Left colon (tissue), 2 donors: ENCODE data around the gene SPPL2B. TPM values are rescaled to one million over a fixed set of nuclear protein-coding genes. Genes with fewer than 3 reads are reported as not detected.
A peak's percentile ranks its signal among the peaks of the same experiment; 100 is the strongest.

Source experiments
- ATAC-seq: fragments of 200-7000 bp; cut with Tn5 transposase; one replicate; pipeline ENCODE4 v1.9.1; 2020; ENCODE audit warnings: mild to moderate bottlenecking, moderate library complexity
- DNase-seq, 2 donors: peaks; one replicate each; pipeline ENCODE4 v3.0.0-alpha.2; 2020
- intact Hi-C, 2 donors: fragments of 100-400 bp; cut with DNase I in 1 of 2; cut with micrococcal nuclease in 1 of 2; formaldehyde crosslinking; loops; one replicate each; pipeline versions ENCODE4 v1.11.2 to v1.14.0; 2022; cut with DNase I, micrococcal nuclease
- total RNA-seq, 2 donors: library from RNA; stranded (reverse); fragmentation: NEBNext Ultra II Directional; extraction: Animal tissue kit (Norgen Biotek cat#: 25700); gene quantifications; one replicate each; pipeline ENCODE4 v1.2.1, GENCODE V29; 2021
- donor health status: DM: no; HTN: no; CAD: no.
- donor health status: DM: yes; HTN: yes; CAD: no.

SPPL2B gene
- total RNA-seq, 2 donors from 2014 or later: 142 to 173 TPM

DNA sequence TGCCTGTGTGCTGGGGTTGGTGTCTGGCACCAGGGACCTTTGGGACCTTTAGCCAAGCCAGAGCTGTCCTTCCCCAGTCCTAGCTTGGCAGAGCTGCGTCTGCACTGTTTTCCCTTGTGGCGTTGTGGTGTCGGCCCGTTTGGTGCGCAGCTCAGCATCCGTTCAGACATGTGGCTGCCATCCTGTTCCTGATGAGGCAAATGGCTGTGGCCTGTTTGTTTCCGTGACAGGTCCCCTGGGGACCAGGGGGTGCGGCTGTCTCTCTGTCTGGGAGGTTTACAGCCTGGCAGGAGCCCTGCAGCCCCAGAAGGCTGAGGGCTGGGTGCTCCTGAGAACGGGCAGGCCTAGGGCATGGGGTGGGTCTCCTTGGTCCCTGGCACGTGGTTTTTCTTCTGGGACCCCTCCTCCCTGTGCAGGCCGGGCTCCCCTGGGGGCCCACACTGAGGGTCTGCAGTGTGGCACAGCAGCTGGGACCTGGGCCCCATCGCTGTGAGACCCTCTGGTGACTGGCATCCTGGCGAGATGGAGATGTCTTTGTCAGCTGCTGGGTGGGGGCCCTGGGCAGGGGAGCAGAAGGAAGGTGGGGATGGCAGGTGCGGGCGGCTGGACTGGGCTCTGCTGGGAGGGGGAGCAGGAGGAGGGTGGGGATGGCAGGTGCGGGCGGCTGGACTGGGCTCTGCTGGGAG is 4.0 kb downstream of the SPPL2B start:
- intact Hi-C loops: no loop called here
- ATAC-seq: peak; percentile 24

DNA sequence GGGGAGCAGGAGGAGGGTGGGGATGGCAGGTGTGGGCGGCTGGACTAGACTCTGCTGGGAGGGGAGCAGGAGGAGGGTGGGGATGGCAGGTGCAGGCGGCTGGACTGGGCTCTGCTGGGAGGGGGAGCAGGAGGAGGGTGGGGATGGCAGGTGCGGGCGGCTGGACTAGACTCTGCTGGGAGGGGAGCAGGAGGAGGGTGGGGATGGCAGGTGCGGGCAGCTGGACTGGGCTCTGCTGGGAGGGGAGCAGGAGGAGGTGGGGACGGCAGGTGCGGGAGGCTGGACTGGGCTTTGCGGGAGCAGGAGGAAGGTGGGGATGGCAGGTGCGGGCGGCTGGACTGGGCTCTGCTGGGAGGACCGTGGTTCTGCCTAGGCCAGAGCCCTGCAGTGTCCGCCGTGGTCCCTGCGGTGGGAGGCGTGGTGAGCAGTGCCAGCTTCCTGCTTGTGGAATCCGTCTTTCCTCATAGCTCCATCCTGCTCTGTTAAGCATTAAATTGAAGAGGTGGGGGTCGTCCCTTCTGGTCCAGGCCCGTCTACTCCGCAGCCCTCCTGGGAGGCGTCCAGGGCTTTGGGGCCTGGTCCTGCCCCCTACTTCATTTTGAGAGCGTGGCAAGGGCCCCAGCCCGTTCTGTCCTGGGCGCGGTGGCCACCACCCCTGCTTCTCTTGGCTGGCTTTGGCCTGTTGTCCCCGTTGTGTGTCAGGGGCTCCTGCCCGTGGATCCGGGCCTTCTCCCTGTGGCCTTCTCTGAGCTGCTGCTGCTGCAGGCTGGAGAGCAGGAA is 4.7 kb downstream of the SPPL2B start:
- DNase-seq: peak; percentile 79 to 83
- peak; percentile 34 for ATAC-seq
- intact Hi-C loops: no loop called here

More for the DNA sequence above, 4.0 kb downstream of the SPPL2B start:
- DNase-seq: peak; percentile 68

DNA sequence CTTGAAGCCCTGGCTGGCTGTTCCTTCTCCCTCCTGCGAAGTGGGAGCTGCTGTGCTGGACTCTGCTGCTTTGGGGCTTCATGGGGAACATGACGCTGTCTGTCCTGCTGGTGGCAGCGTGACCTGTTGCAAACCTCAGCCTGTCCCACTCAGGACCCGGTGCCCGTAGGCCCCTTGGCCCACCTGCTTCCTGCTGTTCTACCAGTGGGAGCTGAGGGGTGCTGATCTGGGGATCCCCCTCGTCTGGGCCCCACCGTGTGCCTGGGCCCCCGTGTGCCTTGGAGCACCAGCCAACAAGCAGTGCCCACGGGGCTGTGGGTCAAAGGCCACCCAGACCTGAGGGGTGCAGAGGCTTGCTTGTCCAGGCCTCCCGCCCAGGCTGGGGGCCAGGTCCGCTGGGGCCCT is 5.3 kb downstream of the SPPL2B start:
- ATAC-seq (no peak), DNase-seq (no peak)
- intact Hi-C loops: no loop called here

DNA sequence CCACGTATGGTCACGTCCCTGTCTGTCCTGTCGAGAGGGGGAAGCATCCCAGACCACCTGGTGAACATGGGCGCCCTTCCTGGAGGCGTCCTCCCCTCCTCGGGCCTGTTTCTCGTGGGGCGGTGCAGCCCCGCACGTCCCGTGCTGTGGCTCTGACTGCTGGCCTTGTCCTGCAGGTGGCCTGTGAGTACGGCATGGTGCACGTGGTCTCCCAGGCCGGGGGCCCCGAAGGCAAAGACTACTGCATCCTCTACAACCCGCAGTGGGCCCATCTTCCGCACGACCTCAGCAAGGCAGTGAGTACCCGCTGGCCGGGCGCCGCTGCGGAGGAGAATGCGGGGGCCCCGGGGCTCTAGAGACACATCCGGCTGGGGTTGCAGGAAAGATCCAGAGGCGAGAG is 5.9 kb downstream of the SPPL2B start:
- DNase-seq (no peak), ATAC-seq (no peak)
- intact Hi-C loops: no loop called here

DNA sequence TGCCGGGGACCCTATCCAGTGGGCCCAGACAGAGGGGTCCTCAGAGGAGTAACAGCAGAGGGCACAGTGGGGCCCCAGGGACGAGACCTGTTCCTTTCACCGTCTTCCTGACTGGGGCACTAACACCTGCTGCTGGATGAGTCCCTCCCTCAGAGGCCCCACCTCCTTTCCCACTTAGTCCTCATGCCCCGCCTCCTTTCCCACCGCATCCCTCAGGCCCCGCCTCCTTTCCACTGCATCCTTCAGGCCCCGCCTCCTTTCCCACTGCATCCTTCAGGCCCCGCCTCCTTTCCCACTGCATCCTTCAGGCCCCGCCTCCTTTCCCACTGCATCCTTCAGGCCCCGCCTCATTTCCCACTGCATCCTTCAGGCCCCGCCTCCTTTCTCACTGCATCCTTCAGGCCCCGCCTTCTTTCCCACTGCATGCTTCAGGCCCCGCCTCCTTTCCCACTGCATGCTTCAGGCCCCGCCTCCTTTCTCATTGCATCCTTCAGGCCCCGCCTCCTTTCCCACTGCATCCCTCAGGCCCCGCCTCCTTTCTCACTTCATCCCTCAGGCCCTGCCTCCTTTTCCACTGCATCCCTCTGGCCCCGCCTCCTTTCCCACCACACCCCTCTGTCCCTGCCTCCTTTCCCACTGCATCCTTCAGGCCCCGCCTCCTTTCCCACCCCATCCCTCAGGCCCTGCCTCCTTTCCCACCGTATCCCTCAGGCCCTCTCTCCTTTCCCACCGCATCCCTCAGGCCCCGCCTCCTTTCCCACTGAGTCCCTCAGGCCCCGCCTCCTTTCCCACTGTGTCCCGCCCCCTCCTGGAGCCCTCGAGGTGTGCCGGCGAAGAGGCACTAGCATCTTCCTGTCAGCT is 6.7 kb downstream of the SPPL2B start:
- intact Hi-C loops: no loop called here
- no peak for DNase-seq
- no peak for ATAC-seq

DNA sequence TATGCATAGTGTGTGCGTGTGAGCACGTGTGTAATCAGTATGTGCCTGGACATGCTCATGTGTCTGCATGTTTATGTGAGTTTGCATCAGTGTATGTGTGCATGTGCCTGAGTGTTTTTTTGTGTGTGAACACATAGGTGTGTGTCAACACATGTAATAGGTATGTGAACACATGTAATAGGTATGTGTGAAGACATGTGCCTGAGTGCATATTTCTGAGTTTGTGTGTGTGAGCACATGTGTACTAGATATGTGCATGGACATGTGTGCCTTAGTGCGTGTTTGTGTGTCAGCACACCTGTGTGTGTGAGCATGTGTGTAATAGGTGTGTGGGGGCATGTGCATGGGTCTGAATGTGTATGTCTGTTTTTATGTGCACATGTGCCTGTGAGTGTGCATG is 7.4 kb downstream of the SPPL2B start:
- ATAC-seq (no peak), DNase-seq (no peak)
- intact Hi-C loops: no loop called here

DNA sequence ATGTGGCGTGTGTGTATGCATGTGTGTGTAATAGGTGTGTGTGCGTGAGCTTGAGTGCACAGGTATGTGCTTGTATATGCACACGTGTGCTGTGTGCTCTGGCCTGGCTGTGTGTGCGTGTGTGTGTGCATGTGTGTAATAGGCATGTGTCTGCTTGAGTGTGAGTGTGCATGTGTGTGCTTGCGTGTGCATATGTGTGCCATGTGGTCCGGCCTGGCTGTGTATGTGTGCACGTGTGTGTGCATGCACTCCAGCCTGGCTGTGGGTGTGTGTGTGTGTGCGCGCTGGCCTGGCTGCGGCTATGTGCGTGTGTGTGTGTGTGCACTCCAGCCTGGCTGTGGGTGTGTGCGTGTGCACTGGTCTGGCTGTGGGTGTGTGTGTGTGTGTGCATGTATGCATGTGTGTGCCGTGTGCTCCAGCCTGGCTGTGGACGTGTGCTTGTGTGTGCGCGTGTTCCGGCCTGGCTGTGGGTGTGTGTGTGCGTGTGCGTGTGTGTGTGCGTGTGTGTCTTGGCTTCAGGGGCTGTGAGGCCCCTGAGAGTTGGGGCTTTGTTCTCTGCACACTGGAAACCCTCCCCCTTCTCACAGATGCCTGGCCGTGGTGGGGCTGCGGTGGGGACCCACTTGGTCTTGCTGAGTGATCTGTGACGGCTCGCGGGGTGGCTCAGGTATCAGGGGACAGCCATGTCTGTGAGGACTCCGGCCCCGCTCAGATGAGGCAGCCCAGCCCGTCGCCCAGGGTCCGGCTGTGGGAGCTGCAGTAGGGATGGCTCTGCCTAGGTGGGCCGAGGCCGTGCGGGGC is 8.2 kb downstream of the SPPL2B start:
- ATAC-seq (no peak), DNase-seq (no peak)
- intact Hi-C loops: no loop called here

DNA sequence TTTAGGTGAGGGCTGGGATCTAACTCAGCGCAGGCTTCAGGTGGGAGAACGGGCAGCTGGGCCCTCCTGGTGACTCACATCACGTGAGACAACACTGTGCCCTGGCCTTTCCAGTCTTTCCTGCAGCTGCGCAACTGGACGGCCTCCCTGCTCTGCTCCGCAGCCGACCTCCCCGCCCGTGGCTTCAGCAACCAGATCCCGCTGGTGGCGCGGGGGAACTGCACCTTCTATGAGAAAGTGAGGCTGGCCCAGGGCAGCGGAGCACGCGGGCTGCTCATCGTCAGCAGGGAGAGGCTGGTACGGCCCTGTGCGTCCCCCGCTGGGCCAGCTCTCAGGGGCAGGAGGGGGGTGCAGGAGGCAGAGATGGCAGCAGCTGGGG is 8.8 kb downstream of the SPPL2B start:
- intact Hi-C loops: no loop called here
- ATAC-seq (no peak), DNase-seq (no peak)

DNA sequence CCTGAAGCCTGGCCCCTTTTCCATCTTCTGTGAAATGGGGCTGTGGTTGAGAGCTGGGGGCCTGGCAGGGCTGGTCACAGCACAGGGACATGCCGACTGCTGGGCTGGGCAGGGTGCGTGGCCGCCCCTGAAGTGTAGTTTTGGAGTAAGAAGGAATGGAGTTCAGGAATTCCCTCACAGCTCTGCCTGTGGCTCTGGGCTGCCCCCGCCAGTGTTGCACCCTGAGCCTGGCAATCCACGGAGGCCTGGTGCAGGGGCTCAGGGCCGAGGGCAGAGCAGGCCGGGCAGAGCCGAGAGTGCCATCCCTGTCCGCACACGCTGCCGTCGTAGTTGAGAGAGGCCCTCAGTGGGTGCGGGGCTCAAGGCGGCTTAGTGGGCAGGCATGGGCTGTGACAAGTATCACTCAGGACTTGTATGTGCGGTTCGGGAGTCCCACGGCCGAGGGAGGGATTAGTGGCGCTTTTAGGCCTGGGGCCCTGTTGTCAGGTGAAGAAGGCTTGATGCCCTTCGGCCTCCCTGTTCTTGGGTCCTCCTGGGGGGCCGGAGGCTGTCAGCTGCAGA is 9.7 kb downstream of the SPPL2B start:
- intact Hi-C loops: no loop called here
- DNase-seq: no peak
- no peak for ATAC-seq

DNA sequence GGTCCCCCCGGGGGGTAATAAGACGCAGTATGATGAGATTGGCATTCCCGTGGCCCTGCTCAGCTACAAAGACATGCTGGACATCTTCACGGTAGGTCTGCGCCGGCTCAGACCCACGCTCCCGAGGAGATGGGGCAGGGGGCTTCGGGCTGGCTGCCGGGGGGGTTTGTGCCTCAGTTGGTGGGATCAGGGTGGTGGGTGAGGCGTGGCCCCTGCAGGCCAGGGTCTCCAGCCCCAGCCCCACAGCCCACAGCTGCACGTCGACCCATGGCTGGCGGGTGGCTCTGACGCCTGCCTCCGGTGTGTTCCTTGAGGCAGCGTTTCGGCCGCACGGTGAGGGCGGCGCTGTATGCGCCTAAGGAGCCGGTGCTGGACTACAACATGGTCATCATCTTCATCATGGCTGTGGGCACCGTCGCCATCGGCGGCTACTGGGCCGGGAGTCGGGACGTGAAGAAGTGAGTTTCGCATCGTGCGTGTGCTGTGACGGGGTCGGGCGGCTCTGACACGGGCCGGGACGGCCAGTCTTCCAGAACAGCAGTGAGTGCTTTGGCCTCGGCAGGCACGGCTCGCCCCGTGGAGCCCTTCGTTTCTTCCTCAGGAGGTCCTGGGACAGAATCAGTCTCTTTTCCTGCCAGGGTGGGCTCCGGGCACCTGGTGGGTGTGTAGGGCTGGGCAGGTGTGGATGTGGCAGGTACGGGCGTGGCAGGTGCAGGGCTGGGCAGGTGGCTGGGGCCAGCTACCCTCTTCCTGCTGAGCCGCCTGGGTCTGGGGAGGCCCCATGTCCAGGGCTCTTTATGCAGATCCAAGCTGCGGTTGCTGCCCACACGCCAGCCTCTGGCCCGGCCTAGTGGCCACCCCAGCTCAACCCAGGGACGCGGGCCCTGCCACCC is 10.5 kb downstream of the SPPL2B start:
- DNase-seq (no peak), ATAC-seq (peak; percentile 48)
- intact Hi-C loops: no loop called here

DNA sequence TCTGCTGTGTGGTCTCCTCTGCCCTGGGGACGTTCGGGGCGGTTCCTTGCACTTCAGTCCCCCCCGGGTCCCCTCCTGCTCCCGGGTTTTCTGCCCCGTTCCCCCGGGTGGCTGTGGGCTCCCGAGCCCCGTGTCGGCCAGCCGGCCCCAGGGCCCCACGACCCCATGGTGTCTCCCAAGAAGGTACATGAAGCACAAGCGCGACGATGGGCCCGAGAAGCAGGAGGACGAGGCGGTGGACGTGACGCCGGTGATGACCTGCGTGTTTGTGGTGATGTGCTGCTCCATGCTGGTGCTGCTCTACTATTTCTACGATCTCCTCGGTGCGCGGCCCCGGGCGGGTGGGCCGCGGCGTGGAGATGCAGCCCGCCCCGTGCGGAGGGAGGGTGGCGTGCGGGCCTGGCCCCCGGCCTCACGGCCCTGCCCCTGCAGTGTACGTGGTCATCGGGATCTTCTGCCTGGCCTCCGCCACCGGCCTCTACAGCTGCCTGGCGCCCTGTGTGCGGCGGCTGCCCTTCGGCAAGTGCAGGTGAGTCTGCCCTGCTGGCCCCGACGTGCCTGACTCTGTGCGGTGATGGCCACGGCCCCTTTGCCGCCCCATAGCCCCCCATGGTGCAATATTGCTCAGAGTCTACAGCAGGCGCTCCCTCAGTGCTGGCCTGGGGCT is 11.3 kb downstream of the SPPL2B start:
- DNase-seq: no peak
- intact Hi-C loops: no loop called here
- no peak for ATAC-seq

DNA sequence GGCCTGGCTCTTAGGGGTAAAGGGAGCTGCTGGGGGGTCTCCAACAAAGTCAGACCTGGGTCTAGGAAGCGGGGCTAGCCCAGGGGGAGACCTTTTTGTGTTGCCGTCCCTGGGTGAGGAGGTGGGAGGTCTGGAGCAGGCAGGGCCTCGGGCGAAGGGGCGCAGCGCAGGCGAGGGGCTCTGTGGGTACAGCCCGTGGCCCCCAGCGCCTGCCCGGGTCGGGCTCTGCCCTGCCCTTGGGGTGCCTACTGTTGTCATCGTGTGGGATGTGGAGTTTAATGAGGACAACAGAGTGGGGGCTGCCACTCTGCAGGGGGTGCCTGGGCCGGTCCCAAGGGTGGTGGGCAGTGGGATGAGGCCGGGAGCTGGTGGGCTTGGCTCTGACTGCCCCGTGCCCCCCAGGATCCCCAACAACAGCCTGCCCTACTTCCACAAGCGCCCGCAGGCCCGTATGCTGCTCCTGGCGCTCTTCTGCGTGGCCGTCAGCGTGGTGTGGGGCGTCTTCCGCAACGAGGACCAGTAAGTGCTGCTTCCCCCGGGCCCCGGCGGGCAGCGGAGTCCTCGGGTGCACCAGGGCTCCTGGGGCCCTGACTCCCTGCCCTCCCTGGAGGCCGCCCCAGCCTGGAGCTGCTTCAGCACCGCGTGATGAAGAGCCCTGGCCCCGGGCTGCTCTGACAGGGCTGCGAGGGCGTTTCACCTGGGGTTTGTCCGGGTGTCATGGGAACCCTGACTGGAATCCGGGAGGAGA is 12.2 kb downstream of the SPPL2B start:
- intact Hi-C loops: no loop called here

DNA sequence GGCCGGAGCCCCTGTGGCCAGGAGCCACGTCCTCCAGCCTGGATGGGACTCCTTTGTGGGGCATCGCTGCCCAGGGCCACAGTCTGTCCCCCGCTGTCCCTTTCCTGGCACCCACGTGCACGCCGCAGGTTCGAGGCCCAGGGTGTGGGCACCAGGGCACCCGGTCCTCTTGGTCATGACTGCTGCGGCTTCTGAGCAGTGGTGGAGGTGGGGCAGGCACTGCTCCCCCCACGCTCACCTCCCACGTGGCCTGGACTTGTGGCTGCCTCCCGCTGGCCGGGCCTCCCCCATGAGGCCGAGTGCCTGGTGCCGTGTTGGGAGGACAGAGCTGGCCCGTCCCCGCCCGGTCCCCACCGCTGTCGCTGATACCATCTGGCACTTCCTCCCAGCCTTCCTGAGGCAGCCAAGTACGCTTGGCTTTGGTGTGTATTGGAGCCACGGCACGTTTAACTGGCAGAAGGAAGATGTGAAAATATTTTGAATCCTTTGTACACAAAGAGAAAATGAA is 12.8 kb downstream of the SPPL2B start:
- DNase-seq (no peak), ATAC-seq (no peak)
- intact Hi-C loops: no loop called here

More for the DNA sequence above, 12.2 kb downstream of the SPPL2B start:
- ATAC-seq (no peak), DNase-seq (no peak)

DNA sequence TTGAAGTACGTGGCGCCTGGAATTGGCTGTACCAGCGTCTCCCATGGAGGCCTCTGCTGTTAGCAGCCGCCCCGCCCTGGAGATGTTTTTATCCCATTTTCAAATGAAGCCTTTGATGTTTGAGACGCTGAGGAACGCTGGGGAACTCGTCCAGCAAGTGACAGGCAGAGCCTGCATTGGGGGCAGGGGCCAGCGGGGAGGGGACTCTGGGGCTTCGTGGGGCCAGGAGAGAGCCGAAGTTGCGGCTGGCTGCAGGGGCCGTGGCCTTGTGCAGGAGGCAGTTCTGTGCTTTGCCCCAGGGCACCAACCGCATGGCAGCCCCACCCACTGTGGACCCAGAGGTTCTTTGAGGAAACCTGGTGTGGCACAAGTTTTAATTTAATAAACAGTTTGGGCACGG is 13.5 kb downstream of the SPPL2B start:
- intact Hi-C loops: no loop called here
- ATAC-seq (peak; percentile 9), DNase-seq (no peak)

DNA sequence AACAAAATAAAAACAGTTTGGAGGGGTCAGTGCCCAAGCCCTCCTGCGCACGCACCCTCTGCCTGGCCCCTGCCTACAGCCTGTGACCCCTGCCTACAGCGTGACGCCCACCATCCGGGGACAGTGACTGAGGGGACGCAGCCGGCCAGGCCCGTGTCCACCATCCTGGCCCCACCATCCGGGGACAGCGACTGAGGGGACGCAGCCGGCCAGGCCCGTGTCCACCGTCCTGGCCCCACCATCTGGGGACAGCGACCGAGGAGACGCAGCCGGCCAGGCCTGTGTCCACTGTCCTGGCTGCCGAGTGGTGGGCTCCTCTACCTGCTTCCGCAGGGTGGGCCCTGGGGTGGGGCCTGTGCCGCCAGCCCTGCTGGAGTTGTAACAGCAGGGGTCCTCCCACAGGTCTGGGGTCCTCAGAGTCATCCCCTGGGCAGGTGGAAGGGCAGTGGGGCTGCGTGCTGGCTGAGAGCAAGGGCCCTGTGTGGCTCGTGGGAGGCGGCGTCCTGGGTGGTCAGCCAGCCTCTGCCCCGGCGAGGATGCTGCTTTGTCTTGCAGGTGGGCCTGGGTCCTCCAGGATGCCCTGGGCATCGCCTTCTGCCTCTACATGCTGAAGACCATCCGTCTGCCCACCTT is 14.3 kb downstream of the SPPL2B start:
- DNase-seq (no peak), ATAC-seq (no peak)
- intact Hi-C loops: no loop called here
